Measurements from ENCODE around the gene TMEM259.

Gene TMEM259

DNA sequence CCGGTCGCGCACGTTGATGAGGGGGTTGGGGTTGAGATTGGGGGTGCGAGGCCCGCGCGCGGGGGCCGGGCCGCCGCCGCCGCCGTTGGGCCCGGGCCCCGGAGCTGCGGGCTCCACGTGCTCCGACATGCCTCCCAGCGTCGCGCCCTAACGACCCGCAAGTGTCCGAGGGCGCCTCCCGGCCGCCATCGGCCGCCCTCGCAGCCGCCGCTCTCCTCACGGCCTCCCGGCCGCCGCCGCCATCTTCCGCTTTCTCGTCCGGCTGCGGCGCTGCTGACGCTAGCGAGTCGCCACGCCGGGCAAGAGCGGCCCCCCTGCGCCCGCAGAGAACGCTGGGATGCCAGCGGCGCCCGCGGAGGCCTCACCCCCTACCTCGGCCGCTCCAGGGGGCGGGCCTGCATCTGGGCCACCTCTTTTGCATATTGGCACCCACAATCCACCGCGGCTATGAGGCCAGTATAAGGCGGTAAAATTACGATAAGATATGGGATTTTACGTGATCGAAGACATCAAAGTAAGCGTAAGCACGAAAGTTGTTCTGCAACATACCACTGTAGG lies at the start of gene TMEM259:
Gene TMEM259, minus strand, starts transcription at position 256 of the 558 bp plus-strand sequence. Its CDS starts 127 bp downstream, at position 129.
- DNase-seq (ENCODE audit: low spot score), result peak; percentile 98

DNA sequence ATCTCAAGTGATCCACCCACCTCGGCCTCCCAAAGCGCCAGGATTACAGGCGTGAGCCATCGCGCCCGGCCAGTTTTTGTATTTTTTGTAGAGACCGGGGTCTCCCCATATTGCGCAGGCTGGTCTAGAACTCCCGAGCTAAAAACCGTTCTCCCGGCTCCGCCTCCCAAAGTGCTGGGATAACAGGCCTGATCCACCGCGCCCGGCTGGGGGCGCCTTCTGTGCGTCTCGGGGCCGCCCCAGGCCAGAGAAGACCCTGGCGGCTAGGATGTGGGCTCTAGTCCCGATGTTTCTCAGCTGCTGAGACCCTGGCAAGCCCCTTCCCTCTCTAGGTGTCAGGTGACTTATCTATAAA lies 49.6 kb upstream of the TMEM259 start:
- DNase-seq (ENCODE audit: low spot score), result no peak

DNA sequence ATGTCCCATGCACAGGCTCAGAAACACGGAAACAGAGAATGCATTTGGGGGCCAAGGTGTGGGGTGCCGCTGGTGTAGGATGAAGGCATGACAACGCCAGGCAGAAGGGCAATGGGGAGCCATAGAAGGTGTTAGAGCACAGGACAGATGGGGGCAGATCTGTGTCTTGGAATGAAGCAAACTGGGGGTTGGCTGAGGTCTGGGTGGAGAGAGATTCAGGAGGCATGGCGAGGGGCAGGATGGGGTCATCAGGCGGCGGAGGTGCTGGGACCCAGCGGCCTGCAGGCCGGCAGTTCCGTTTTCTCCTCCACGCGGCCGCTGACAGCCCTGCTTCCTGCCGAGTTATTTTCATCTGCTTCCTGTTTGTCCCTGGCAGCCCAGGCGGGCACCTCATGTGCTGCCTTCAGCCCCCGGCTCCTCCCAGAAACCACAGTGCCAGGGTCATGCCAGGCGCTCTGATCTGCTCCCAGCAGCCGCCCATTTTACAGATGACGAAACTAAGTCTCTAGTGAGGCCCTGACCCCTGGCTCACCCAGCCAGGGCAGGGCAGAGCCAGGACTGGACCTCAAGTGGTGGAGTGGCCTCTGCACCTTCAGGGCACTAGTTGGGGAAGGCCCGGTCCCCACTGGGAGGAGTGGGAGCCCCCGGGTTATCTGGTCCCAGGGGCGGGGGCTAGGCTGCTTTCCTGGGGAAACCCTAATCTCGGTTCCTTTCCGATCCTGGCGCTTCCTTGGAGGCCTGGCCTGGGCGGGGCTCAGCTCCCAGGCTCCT lies 48.3 kb upstream of the TMEM259 start:
- peak; percentile 68 for DNase-seq (ENCODE audit: low spot score)

GRCh38 chr19:1068009-1069001 lies 47.4 kb upstream of the TMEM259 start:
- peak; percentile 24 for DNase-seq (ENCODE audit: low spot score)

DNA sequence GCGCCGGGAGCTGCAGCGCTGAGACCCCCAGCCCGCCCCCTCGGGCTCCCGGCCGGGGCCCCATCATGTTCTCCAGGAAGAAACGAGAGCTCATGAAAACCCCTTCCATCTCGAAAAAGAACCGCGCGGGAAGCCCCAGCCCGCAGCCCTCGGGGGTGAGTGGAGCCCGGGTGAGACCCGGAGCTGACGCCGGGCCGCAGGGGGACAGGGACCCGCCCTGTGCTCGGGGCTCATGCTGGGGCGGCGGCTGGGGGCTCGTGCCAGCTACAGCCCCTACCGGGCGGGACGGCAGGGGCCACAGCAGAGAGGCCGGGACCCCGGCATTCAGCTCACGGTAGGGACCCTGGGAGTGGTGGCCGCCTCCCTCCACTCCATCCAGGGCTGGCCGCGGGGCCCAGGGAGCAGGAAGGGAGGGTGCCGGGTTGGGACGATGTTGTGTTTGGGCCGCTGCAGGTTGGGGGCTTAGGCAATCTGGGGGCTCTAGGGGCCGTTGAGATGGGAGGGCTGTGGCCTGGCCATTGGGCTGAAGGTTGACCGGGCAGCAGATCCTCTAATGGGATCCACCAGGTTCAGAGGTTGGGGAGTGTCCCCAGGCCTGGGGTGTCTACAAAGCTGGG lies 46.5 kb upstream of the TMEM259 start:
- no peak for DNase-seq (ENCODE audit: low spot score)

- peak; percentile 20 for DNase-seq (ENCODE audit: low spot score)
Measured at GRCh38 chr19:1066748-1067340, 45.9 kb upstream of the TMEM259 start, which contains the start of gene ARHGAP45. TSS of gene ARHGAP45 (plus strand) at chr19:1067167. CDS start at chr19:1067406, 239 bp downstream.

GRCh38 chr19:1066251-1066747 lies 45.4 kb upstream of the TMEM259 start:
- no peak for DNase-seq (ENCODE audit: low spot score)

DNA sequence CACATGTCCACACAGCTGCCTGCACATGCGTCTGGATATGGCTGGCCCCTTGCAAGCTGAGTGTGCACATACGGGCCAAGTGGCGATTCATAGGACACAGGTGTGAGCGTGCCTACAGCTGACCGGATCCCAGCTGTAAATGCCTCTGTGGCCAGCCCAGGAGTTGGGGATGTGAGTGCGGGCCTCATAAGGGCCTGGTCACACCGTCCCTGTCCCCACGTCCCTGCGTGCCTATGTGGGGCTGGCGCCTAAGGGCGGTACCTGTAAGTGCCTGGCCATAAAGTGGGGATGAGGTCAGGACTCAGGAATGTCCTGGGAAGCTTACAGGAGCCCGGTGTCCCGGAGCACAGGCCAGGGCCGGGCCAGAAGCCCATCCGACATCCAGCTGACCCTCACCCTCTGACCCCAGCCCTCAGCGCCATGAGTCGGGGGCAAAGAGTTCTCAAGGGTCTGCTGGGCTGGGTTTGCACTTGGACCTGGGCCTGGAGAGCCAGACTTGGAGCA lies 44.7 kb upstream of the TMEM259 start:
- no peak for DNase-seq (ENCODE audit: low spot score)

DNA sequence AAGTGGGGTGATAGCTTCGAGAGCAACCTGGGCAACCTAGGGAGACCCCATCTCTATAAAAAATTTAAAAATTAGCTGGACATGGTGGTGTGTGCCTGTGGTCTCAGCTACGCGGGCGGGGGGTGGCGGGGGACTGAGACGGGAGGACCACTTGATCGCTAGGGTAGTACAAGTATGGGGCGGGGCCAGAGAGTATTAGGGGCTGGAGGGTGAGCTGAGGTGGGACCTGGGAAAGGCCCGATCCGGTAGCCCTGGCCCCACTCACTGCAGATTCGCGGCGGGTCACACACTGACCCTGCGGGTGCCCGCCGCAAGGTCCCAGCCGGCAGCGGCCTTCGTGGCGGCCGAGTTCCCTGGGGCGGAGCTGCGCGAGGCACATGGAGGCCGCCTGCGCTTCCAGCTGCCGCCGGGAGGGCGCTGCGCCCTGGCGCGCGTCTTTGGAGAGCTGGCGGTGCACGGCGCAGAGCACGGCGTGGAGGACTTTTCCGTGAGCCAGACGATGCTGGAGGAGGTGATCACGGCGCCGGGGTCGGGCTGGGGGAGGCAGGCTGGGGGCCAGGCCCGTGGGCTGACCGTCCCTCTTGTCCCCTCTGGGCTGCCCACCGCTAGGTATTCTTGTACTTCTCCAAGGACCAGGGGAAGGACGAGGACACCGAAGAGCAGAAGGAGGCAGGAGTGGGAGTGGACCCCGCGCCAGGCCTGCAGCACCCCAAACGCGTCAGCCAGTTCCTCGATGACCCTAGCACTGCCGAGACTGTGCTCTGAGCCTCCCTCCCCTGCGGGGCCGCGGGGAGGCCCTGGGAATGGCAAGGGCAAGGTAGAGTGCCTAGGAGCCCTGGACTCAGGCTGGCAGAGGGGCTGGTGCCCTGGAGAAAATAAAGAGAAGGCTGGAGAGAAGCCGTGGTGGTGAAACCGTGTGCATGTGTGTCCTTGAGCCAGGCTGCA lies 44.0 kb upstream of the TMEM259 start:
- no peak for DNase-seq (ENCODE audit: low spot score)

- DNase-seq (ENCODE audit: low spot score), result no peak
Measured at GRCh38 chr19:1063909-1064660, 43.2 kb upstream of the TMEM259 start.

DNA sequence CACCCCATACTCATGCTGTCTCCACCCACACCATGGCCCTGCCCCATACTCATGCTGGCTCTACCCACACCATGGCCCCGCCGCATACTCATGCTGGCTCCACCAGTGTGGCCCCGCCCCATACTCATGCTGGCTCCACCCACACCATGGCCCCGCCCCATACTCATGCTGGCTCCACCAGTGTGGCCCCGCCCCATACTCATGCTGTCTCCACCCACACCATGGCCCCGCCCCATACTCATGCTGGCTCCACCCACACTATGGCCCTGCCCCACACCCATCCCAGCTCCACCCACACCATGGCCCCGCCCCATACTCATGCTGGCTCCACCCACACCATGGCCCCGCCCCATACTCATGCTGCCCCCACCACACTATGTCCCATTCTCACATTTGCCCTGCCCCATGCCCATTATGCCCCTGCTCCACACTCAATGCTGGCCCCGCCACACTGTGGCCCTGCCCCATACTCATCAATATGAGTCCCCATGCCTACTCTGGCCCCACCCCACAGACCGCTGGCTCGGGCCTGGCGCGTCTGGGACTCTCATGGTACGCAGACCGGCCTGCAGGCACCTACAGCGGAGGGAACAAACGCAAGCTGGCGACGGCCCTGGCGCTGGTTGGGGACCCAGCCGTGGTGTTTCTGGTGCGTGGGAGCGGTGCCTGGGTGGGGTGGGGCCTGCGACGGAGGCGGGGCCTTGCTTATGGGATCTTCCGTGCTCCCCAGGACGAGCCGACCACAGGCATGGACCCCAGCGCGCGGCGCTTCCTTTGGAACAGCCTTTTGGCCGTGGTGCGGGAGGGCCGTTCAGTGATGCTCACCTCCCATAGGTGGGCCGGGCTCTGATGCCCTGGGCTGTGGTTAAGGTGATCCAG lies 42.3 kb upstream of the TMEM259 start:
- DNase-seq (ENCODE audit: low spot score), result no peak

GRCh38 chr19:1062387-1063029 lies 41.6 kb upstream of the TMEM259 start:
- no peak for DNase-seq (ENCODE audit: low spot score)

DNA sequence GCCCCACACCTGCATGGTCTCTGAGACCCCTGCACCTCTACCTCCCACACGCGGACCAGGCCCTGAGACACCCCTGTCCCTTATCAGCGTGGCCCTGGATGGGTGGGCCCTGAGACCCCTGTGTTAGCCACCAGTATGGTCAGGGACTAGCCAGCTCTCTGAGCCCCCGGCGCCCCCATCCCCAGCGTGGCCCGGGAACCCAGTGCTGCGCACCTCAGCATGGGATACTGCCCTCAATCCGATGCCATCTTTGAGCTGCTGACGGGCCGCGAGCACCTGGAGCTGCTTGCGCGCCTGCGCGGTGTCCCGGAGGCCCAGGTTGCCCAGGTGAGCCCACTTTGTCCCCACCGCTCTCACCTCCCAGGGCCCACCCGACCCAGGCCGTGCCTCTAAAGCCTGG lies 41.1 kb upstream of the TMEM259 start:
- no peak for DNase-seq (ENCODE audit: low spot score)

DNA sequence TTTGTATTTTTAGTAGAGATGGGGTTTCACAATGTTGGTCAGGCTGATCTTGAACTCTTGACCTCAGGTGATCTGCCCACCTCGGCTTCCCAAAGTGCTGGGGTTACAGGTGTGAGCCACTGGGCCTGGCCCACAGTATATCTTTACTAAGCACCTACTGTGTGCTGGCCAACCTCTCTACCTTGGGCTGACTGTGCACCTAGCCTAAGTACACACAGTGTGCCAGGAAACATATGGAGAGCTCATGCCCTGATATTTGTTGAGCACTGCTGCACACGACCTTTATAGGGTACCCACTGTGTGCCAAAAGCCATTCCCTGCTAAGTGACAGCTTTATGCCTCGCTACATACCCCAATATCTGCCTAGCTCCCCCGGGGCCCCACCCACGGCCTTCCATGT lies 39.8 kb upstream of the TMEM259 start:
- no peak for DNase-seq (ENCODE audit: low spot score)

GRCh38 chr19:1058112-1058511 lies 37.2 kb upstream of the TMEM259 start:
- no peak for DNase-seq (ENCODE audit: low spot score)

DNA sequence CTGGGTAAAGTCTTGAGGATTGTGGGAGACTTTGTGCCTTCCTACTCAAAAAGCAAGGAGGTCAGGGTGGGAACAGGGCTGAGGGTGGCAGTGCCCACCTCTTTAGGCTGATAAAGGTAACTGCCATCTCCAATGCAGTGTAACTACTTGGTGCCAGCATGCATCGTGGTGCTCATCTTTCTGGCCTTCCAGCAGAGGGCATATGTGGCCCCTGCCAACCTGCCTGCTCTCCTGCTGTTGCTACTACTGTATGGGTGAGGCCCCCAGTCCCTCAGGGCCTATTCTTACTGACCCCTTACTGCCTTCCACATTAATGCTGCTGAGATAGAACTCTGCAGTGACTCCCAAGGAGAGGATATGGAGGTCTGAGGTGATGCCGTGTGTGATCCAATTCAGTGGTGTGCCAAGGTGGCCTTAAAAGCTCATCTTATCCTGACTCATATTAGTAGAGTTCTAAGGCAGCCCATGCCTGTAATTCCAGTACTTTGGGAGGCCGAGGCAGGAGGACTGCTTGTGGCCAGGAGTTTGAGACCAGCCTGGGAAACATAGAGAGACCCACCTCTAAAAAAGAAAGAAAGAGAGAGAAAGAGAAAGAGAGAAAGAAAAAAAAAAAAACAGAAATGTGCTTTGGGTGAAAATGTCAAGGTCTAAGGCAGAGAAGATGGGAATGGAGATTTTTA lies 36.4 kb upstream of the TMEM259 start:
- DNase-seq (ENCODE audit: low spot score), result no peak

Measured in Ammon's horn (tissue), 1 donor.